A673 (cell line): ENCODE data around the gene ABCA5. TPM values are rescaled to one million over a fixed set of nuclear protein-coding genes. Genes with fewer than 3 reads are reported as not detected.

Experiments used
- BruUV-seq: library from RNA; stranded (reverse); fragments of 400-500 nt; replicated peaks from 2 replicates; lab custom pipeline; 2021; lab: Mats Ljungman, UMichigan
- CTCF ChIA-PET: fragments of 300-600 bp; sonication (Branson Sonifier 250); formaldehyde crosslinking; loops from one replicate; lab custom pipeline; 2022; ENCODE audit warnings: antibody characterized with exemption; lab: Charles Lee
- POLR2A ChIA-PET: fragments of 300-600 bp; sonication (Branson Sonifier 250); formaldehyde crosslinking; loops from one replicate; lab custom pipeline; 2022; ENCODE audit warnings: antibody characterized with exemption; ENCODE audit not compliant: low non-redundant PET; lab: Charles Lee
- DNase-seq: peaks from one replicate; pipeline ENCODE4 v3.0.0-alpha.2; 2015; ENCODE audit warnings: low spot score
- H3K27ac ChIP-seq: fragments of 200-600 bp; sonication (generic); 2 replicates; pipeline ENCODE4 v1.5.1; 2016; ENCODE audit warnings: mixed run types, low read depth, mild to moderate bottlenecking, mixed read lengths, antibody characterized with exemption, low read length; ENCODE audit not compliant: poor library complexity, severe bottlenecking
- H3K27me3 ChIP-seq: fragments of 200-600 bp; sonication (generic); replicated peaks from 2 replicates; pipeline ENCODE4 v1.6.1; 2017; ENCODE audit warnings: mixed run types, low read depth, mild to moderate bottlenecking, mixed read lengths, antibody characterized with exemption, low read length; ENCODE audit not compliant: insufficient read depth, poor library complexity
- H3K36me3 ChIP-seq: fragments of 200-600 bp; sonication (generic); 2 replicates; pipeline ENCODE4 v1.6.1; 2016; ENCODE audit warnings: mixed run types, mild to moderate bottlenecking, mixed read lengths, antibody characterized with exemption, low read length; ENCODE audit not compliant: insufficient read depth, poor library complexity, severe bottlenecking
- H3K4me1 ChIP-seq: fragments of 200-600 bp; sonication (generic); 2 replicates; pipeline ENCODE4 v1.6.1; 2017; ENCODE audit warnings: mixed run types, mild to moderate bottlenecking, mixed read lengths, antibody characterized with exemption, low read length; ENCODE audit not compliant: insufficient read depth, poor library complexity, severe bottlenecking
- H3K4me3 ChIP-seq: fragments of 200-600 bp; sonication (generic); 2 replicates; pipeline ENCODE4 v1.5.1; 2016; ENCODE audit warnings: low read depth, mixed run types, mild to moderate bottlenecking, mixed read lengths, low read length; ENCODE audit not compliant: poor library complexity, severe bottlenecking
- H3K9me3 ChIP-seq: fragments of 200-600 bp; sonication (generic); 2 replicates; pipeline ENCODE4 v1.6.1; 2016; ENCODE audit warnings: mixed run types, low read depth, mild to moderate bottlenecking, mixed read lengths, antibody characterized with exemption, low read length; ENCODE audit not compliant: poor library complexity, severe bottlenecking
- EZH2 ChIP-seq: fragments of 200-600 bp; sonication (generic); IDR thresholded peaks from 2 replicates; pipeline ENCODE4 v1.6.1; 2017; ENCODE audit warnings: borderline replicate concordance, low read depth, mild to moderate bottlenecking, mixed read lengths, antibody characterized with exemption, low read length; ENCODE audit not compliant: poor library complexity, severe bottlenecking
- intact Hi-C: fragments of 100-400 bp; cut with micrococcal nuclease; formaldehyde crosslinking; loops from one replicate; pipeline ENCODE4 v1.10.0; 2022; ENCODE audit not compliant: unreplicated experiment
- total RNA-seq: library from RNA; stranded (reverse); gene quantifications from 2 replicates; pipeline ENCODE4 v1.2.3, GENCODE V29; 2021
- TF ChIP-seq, protein P1 (sequence below): fragments of 300-800, 200-600 bp; sonication (generic); conservative IDR thresholded peaks from 2 replicates; pipeline ENCODE4 v1.5.1; 2017; ENCODE audit warnings: low read depth, mild to moderate bottlenecking, antibody characterized with exemption, low read length, moderate library complexity, mixed read lengths

ABCA5 gene
- total RNA-seq, 1 experiment from 2014 or later = 14.7 TPM

DNA sequence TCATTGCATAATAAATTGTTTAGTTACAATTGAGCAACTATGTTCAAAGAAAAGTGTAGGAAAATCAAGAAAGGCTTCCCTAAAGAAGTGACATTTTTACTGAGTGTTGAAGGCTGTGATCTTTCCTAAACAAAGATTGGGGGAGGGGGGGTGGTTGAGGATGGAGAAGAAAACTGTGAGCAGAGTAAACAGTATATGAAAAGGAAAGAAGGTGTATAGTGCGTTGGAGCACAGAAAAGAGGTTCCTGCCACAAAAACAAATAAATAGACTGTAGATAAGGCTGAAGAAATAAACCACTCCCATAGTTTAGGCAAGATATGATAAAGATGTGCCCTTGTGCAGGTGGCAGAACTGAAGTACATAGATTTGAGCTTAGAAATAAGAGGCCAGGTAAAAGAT is 106.8 kb downstream of the ABCA5 start:
- H3K36me3 ChIP-seq = no peaks in the 10 kb centered on the region
- POLR2A ChIA-PET = no interaction called here
- no peak overlapping the region for H3K4me3 ChIP-seq
- intact Hi-C loops = no loop called here
- H3K9me3 ChIP-seq = no peaks in the 10 kb centered on the region
- H3K27me3 ChIP-seq = no peaks in the 10 kb centered on the region
- no peak for DNase-seq
- no peak for TF ChIP-seq EZH2
- TF ChIP-seq, protein P1, sequence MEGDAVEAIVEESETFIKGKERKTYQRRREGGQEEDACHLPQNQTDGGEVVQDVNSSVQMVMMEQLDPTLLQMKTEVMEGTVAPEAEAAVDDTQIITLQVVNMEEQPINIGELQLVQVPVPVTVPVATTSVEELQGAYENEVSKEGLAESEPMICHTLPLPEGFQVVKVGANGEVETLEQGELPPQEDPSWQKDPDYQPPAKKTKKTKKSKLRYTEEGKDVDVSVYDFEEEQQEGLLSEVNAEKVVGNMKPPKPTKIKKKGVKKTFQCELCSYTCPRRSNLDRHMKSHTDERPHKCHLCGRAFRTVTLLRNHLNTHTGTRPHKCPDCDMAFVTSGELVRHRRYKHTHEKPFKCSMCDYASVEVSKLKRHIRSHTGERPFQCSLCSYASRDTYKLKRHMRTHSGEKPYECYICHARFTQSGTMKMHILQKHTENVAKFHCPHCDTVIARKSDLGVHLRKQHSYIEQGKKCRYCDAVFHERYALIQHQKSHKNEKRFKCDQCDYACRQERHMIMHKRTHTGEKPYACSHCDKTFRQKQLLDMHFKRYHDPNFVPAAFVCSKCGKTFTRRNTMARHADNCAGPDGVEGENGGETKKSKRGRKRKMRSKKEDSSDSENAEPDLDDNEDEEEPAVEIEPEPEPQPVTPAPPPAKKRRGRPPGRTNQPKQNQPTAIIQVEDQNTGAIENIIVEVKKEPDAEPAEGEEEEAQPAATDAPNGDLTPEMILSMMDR = no peak
- no peak overlapping the region for H3K27ac ChIP-seq
- H3K4me1 ChIP-seq = no peaks in the 10 kb centered on the region
- no TSS peak for BruUV-seq
- CTCF ChIA-PET = no interaction called here

DNA sequence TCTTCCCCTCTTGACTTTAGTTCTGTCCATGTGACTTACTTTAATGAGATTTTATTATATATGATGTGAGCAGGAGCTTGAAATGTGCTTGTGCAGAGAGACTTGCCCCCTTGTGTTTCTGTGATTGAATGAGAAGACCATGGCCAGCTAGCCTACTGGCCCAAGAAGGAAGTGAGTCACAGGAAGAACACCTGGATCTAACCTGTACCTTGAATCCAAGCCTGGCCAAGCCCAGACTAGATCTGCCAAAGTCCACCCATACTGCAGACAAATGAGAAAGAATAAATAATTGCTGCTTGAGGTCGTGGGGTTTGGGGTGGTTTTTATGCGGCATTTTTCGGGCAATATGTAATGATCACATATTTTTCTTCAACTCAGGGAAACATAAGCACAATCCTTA is 107.9 kb downstream of the ABCA5 start:
- ChIA-PET CTCF (no interaction called here), POLR2A (no interaction called here)
- no peaks in the 10 kb centered on the region for H3K4me1 ChIP-seq
- no peak for DNase-seq
- TF ChIP-seq, protein P1 = no peak
- TF ChIP-seq EZH2 = no peak
- intact Hi-C loops = no loop called here
- H3K36me3 ChIP-seq = no peaks in the 10 kb centered on the region
- no TSS peak for BruUV-seq
- no peaks in the 10 kb centered on the region for H3K9me3 ChIP-seq
- H3K27me3 ChIP-seq = no peaks in the 10 kb centered on the region
- H3K27ac ChIP-seq = no peak overlapping the region
- H3K4me3 ChIP-seq = no peak overlapping the region

DNA sequence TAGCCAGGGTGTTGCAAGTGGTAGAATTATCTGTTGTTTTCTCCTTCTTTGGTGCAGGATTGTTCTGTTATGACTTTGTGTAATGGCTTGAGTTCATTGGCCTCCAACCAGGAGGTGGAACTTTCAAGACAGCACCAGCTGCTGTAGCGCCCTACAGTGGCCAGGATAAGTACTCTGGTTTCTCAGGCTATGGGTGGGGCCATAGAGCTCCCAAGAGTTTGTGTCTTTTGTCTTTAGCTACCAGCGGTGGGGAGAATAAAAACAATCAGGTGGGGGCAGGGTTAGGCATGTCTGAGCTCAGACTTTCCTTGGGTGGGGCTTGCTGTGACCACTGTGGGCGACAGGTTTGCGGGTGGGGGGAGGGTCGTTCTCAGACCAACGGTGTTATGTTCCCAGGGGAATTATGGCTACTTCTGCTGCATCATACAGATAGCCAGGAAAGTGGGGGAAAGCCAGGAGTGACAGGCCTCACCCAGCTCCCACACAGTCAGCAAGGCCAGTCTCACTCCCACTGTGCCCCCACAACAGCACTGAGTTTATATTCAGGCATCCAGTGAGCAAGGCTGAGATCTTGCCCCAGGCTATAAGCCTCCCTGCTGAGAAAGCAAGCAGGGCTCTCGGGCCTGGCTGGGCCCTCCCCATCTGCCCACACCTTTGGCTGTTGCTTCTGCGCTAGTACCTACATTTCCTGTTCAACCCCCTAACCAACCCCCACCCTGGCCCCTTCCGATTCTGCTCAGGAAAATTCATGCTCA is 113.7 kb downstream of the ABCA5 start:
- Histone ChIP-seq H3K27me3 (no peaks in the 10 kb centered on the region), H3K4me3 (no peak overlapping the region), H3K27ac (no peak overlapping the region), H3K4me1 (no peaks in the 10 kb centered on the region), H3K36me3 (no peaks in the 10 kb centered on the region), H3K9me3 (no peaks in the 10 kb centered on the region)
- ChIA-PET POLR2A (interaction anchor here (0.6 kb wide), 1 partner anchor 13 kb away, joined by 4 read pairs; no protein-coding TSS in a partner anchor), CTCF (no interaction called here)
- no TSS peak for BruUV-seq
- TF ChIP-seq, protein P1 = 0 out of 2 replicates have a peak, but pooled peaks have one; percentile 20
- no peak for TF ChIP-seq EZH2
- intact Hi-C loops = no loop called here
- DNase-seq = no peak
